Right lobe of liver (tissue), 4 donors: Measurements from ENCODE around the gene HECTD3.

Source experiments
- POLR2A ChIP-seq: fragments of 450-650 bp; IDR thresholded peaks from one replicate; pipeline ENCODE4 v1.6.1; 2017; ENCODE audit warnings: antibody characterized with exemption, mild to moderate bottlenecking
- TF ChIP-seq, protein P1 (sequence below), 4 donors: fragments of 200-600 bp in 3 of 4; fragments of 450-650 bp in 1 of 4; IDR thresholded peaks; one replicate each; pipeline versions ENCODE4 v1.5.1 to v1.8.0; 2016 to 2022; ENCODE audit warnings: antibody characterized with exemption in 4 of 4, mild to moderate bottlenecking in 2 of 4
- donor health status: DM: no; HTN: no; CAD: no.
- donor health status: DM: no; HTN: no; CAD: no.
- donor health status: DM: no; HTN: yes; CAD: no.

DNA sequence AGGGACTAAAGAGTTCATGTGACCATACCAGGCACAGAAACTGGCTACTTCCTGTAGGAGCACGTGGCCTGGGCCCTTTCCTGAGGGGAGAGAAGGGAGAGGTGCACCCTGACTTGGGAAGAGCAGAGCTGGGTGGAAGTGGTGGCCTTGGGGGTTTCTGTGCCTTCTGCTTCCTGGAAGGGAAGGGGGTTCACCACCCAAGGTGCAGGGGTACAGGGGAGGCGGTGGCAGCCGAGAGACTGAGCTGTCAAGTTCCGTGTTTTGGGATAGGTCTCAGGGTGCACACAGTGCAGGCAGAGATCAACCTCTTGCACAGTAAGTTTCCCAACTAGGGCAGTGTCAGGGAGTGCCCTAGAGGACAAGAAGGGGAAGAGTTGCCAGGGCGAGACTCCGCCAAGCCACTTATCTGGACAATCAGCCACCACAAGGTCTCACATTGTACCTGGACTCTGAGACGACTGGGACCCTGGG lies 10.1 kb downstream of the HECTD3 start:
- TF ChIP-seq, protein P1, sequence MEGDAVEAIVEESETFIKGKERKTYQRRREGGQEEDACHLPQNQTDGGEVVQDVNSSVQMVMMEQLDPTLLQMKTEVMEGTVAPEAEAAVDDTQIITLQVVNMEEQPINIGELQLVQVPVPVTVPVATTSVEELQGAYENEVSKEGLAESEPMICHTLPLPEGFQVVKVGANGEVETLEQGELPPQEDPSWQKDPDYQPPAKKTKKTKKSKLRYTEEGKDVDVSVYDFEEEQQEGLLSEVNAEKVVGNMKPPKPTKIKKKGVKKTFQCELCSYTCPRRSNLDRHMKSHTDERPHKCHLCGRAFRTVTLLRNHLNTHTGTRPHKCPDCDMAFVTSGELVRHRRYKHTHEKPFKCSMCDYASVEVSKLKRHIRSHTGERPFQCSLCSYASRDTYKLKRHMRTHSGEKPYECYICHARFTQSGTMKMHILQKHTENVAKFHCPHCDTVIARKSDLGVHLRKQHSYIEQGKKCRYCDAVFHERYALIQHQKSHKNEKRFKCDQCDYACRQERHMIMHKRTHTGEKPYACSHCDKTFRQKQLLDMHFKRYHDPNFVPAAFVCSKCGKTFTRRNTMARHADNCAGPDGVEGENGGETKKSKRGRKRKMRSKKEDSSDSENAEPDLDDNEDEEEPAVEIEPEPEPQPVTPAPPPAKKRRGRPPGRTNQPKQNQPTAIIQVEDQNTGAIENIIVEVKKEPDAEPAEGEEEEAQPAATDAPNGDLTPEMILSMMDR (IDR thresholded peaks at IDR 0.05): no peak
- TF ChIP-seq POLR2A: no peak
